ENCODE results near the gene PLSCR2.
"Not testable (repeated sequence)": the region's sequence is repeated elsewhere in the genome, so short reads cannot be mapped to it uniquely, and the experiment has no call there.

Gene PLSCR2

DNA sequence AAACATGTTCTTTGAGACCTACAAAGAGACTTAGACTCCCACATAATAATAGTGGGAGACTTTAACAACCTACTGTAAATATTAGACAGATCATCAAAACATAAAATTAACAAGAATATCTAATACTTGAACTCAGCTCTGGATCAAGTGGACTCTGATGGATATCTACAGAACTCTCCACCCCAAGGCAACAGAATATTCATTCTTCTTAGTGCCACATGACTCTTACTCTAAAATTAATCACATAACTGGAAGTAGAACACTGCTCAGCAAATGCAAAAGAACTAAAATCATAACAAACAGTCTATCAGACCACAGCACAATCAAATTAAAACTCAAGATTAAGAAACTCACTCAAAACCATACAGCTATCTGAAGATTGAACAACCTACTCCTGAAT, 15.9 kb upstream of the PLSCR2 start:
- DNase-seq (ENCODE audit: low read depth) = no peak

DNA sequence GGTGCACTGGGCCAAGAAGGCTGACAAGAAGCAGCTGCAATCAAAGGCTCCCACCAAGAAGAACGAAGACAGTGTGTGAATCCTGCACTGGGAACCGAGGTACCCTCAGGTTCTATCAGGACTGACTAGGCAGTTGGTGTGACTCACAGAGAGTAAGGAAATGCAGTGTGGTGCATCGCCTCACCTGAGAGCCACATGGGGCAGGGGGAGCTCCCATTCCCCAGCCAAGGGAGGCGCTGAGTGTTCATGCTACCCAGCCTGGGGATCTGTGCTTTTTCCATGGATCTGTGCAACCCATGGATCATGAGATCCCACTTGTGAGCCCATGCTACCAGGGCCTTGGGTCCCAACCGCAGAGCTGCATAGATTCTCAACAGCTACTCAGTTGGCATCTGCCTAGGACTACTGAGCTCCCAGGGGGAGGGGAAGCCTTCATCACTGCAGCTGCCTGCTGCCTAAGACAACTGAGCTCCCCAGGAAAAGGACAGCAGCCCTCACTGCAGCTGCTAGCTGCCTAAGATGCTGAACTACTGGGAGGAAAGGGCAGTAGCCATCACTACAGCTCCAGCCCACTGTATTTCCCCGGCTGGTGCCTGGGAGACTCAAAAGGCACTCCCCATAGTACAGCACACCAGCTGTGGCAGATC, 6.9 kb upstream of the PLSCR2 start:
- DNase-seq (ENCODE audit: low read depth) = no peak

DNA sequence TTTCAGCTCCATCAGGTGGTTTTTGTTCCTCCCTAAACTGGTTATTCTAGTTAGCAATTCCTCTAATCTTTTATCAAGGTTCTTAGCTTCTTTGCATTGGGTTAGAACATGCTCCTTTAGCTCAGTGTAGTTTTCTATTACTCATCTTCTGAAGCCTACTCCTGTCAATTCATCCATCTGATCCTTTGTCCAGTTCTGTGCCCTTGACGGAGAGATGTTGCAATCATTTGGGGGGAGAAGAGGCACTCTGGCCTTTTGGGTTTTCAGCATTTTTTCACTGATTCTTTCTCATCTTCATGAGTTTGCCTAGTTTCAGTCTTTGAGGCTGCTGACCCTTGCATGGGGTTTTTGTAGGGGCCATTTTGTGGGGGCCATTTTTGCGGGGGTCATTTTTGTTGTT, 5.6 kb upstream of the PLSCR2 start:
- not testable (repeated sequence) for DNase-seq (ENCODE audit: low read depth)

DNA sequence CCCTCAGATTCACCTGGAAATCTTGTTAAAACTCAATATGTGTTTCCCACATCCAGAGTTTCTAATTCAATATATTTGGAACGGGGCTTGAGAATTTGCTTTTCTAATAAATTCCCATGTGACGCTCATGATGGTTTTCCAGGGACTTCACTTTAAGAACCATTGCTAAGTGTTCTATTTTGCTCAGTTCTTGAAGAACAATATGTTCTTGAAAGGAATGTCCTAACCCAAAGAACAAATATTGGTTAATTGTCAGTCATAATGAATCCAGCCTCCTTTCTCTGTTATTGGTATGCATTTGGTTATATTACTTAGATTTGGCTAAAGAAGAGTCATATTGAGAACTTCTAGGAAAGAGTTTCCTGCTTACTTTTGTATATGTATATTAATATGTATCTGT, 4.4 kb upstream of the PLSCR2 start:
- no peak for DNase-seq (ENCODE audit: low read depth)

DNA sequence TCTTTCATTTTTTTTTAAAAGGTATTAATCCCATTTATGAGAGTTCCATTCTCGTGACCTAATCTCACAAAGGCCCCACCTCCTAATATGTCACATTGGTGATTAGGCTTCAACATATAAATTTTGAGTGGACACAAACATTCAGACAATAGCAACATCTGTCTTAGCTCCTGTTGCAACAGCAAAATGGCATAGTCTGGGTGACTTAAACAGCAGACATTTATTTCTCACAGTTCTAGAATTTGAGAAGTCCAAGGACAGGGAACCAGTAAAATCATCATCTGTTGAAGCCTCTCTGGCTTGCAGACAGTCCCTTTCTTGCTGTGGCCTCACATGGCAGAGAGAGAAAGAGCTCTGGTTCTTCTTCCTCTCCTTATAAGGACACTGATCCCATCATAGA, 3.2 kb upstream of the PLSCR2 start:
- DNase-seq (ENCODE audit: low read depth) = no peak

DNA sequence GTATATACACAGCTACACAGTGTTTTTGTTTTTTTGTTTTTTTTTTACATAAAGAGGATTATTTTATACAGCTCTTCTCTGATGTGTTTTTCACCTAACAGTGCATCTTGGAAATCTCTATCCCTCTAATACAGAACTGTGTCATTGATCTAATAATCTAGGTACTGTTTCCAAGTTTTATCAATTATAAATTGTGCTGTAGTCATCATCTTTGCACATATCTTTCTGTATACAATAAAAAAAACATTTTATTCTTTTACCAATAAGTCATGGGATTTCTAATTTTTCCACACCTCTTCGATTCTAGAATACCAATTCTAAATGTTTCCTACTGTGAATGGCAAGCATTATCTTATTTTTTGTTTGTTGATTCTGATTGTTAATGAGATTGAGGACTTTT, 1.7 kb upstream of the PLSCR2 start:
- DNase-seq (ENCODE audit: low read depth) = no peak

DNA sequence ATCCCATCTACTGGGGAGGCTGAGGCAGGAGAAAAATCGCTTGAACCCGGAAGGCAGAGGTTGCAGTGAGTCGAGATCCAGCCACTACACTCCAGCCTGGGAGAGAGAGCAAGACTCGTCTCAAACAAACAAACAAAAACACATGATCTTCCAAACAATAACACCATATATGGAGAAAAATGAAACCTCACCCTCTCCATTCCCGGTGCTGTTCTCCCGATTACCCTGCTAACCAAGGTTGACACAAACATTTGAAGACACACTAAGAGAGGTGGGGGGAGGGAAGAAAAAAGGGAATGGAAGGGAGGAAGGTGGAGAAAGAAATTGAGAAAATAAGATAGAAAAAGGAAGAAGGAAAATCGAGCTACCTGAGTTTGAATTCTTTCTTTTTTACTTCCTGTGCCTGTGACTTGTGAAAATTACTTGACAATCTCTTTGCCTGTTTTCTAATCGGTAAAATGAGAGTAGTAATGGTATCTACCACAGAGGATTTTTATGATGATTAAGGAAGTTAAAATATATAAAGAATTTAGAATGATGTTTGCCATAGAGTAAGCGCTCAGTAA, 1.1 kb upstream of the PLSCR2 start:
- DNase-seq (ENCODE audit: low read depth) = no peak

DNA sequence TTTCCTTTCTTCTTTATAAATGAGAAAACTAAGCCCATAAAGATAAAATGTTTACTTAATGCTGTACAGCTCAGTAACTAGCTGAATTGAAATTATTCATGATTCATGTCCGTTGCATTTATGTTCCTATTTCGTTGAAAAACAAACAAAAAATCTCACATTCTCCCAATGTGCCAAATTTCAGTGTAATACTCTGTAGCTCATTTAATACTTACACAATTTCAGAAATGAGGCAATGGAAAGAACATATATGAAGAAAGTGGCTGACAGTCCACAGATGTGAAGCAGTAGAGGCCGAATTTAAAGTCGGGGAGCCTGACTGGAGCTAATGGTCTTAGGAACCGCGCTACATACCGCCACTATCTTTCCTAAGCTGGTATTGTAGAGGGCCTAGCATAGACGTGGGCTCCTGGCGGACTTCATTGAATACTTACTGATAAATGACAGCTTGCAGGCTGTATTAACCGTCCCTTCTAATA, 651 bp downstream of the PLSCR2 start:
- no peak for DNase-seq (ENCODE audit: low read depth)

DNA sequence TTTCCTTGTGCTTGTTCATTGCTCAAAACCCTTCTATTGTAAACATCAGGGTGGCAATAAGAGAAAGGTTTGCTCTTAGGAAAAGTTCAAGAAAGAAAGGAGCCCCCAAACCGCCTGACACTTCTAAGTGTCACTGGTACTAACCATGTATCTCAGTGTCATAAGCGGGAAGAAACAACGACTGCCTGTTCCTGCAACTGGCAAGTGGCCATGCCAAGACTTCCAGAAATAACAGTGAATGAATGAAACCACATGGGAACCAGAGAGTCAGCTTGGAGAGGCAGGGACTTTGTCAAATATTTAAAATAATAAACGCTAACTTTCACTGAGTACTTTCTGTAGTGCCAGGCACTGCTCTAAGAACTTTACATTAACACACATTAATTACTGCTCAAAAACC, 1.1 kb downstream of the PLSCR2 start:
- no peak for DNase-seq (ENCODE audit: low read depth)

DNA sequence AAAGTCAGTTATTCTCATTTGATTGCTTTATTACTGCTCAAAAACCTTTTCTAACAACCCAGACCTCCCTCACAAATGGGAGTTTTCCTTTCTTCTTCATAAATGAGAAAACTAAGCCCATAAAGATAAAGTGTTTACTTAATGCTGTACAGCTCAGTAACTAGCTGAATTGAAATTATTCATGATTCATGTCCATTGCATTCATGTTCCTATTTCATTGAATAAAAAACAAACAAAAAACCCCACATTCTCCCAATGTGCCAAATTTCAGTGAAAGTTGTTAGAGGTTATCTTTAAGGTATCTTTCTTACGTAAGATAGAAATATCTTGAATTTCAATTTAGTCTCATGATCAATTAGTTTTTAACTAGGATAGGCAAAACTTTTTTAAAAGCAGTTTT, 2.8 kb downstream of the PLSCR2 start:
- peak; percentile 58 for DNase-seq (ENCODE audit: low read depth)

DNA sequence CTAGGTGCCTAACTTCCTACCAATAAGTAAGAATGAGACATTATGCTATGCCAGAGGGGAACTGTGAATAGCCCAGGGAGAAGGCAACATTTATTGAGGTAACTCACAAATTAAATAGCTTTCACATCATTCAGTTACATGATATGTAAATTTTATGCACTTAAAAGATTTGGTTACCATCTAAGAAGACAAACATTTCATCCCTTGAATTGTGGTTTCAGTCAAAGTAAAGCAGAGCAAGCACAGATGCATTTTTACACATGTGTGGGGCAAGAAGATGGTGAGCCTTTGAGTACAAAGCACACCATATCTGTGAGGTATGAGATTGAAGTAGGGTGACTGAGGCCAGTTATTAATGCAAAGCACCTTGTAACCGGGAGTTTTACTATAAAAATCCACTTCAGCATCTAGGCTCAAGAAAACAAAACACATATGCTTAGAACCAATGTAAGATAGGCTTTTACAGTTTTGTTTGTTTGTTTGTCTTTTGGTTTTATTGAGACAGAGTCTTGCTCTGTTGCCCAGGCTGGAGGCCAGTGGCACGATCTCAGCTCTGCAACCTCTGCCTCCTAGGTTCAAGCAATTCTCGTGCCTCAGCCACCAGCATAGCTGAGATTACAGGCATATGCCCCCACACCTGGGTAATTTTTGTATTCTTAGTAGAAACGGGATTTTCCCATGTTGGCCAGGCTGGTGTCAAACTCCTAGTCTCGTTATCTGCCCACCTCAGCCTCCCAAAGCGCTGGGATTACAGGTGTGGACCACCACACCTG, 3.5 kb downstream of the PLSCR2 start:
- peak; percentile 19 for DNase-seq (ENCODE audit: low read depth)

DNA sequence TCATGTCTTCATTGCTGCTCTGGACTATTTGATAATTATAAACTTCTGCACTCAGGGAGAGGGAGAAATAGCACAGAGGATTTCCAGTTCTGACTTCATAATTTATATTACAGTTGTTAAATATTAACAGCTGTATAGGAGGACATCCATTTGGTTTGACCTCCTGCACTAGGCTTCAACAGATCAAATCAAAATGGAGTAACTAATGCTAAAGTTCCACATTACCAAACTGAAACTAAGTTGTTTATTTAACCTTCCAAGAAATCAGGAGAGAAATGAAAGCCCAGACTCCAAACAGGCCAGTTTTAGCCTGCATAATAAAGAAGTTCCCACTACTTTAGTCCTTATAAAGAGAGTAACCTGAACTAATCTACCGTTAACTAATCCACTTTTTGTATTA, 4.6 kb downstream of the PLSCR2 start:
- DNase-seq (ENCODE audit: low read depth) = no peak

DNA sequence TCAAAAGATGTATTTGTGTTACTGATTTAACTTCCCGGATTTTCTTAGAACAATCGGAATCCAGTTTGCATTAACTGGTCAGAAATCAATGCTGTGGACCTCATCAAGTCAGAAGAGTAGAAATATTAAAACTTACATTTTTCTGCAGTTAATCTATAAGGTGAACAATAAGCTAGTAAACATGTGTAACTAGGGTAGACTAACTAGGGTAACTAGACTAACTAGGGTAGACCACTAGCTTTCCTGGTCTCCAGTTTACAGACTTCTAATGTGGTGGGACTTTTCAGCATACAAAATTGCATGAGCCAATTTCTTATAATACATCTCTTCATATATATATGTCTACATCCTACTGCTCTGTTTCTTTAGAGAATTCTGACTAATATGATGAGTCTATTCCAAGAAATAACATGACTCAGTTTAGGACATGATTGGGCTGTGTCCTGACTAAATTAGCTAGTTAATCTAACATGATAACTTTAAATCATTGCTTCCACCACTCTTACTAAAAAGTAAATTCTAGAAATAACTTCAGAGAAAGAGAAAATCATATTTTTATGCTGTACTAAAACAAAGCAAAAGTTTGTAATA, 5.3 kb downstream of the PLSCR2 start:
- peak; percentile 74 for DNase-seq (ENCODE audit: low read depth)

DNA sequence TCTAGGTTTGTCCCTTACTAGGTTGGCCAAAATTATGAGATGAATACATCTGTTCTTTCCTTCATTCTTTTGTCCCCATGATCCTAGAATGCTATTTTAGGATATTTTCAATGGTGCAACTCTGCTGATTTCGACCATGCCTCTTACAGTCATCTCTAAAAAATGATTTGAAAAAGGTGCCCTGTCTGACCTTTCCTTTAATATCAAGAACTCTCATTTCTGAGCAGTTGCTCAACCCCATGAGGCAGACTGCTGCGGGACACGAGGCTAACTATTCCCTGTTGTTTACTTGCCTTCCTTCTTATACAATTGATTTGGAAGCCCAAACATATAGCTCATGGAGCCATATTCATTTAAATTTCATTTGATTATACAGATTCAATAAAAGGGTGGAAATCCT, 14.6 kb downstream of the PLSCR2 start:
- DNase-seq (ENCODE audit: low read depth) = no peak

DNA sequence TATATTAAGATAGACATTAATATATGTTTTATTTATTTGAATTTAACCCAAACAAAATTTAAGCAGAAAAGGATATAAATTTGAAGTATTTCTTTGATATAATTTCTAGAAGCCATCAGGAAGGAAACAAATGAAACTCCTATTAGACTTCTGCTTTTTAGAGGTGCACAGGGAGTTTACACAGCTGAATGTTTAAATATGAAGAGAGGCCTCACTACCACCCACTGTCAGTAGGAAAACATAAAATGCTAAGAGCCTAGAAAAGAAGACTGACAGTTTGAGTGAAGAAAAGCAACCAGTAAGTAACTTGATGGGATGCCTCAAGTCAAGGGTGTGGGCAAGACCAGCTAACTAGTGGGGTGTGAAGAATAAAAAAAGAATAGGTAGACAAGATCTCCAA, 19.7 kb downstream of the PLSCR2 start:
- DNase-seq (ENCODE audit: low read depth) = no peak

DNA sequence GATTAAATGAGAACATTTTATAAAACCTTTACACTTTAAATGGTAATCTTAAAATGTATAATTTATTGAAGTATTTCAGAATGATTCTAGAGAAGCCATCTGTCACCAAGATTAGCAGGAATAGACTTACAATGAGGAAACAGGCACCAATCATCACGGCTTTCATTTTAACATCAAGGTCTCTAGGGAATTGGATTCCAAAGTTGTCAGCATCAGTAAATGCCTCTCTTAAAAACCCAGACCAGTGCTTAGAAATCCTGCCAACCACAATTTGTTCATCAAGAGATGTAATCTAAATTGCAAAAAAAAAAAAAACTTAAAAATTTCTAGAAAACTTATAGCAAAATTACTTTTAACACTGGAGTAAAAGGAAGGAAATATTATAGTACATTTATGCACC, 20.3 kb downstream of the PLSCR2 start:
- DNase-seq (ENCODE audit: low read depth) = no peak

DNA sequence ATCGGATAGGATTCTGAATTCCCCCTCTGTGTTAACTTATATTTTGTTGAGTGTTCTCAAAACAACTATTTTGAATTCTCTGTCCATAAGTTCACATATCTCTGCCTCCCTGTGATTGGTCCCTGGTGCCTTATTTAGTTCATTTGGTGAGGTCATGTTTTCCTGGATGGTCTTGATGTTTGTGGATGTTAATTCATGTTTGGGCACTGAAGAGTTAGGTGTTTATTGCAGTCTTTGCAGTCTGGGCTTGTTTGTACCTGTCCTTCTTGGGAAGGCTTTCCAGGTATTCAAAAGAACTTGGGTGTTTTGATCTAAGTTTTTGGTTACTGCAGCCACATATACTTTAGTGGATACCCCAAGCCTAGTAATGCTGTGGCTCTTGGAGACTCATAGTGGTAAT, 23.3 kb downstream of the PLSCR2 start:
- DNase-seq (ENCODE audit: low read depth) = no peak

DNA sequence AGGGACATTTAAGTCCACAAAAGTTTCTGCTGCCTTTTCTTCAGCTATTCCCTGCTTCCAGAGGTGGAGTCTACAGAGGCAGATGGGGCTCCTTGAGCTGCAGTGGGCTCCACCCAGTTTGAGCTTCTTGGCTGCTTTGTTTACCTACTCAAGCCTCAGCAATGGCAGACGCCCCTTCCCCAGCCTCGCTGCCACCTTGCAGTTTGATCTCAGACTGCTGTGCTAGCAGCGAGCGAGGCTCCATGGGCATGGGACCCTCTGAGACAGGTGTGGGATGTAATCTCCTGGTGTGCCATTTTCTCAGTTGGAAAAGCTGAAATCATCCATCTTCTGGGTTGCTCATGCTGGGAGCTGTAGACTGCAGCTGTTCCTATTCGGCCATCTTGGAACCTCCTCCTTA, 29.1 kb downstream of the PLSCR2 start:
- DNase-seq (ENCODE audit: low read depth) = not testable (repeated sequence)

DNA sequence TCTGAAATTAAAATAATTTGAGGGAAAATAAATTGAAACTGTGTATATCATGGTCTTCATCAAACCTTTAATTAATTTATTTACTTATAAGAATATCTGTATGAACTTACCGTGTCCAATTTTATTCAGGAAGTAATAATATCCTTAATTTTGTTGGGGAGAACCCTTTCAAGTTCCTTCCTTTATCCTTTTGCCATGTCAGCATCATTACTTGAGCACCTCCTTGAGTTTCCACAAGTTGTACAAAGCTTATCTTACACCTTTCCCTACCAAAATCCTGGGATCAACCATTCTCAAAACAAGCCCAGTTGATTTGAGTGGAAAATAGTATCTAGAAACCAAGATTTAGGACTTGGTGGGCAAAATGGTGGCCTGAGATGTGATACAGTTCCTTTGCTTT, 37.3 kb downstream of the PLSCR2 start:
- DNase-seq (ENCODE audit: low read depth) = no peak

DNA sequence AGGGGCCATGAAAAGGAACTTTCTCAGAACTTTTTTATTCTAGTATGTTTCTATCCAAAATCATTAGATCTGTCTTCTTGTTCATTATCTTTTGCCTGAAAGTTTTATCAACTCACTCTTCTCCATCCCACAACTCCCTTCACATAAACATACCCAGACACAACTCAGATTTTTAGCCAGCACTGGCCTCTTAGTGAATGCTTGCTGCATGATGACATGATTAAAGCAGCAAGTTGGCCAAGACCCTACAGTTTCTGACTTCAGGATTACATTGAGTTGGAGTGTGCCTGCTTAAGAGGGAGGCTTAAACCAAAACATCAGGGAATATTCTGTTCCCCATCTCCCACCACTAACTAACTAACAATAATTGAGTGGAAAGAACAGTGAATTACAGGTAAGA, 38.1 kb downstream of the PLSCR2 start:
- no peak for DNase-seq (ENCODE audit: low read depth)

DNA sequence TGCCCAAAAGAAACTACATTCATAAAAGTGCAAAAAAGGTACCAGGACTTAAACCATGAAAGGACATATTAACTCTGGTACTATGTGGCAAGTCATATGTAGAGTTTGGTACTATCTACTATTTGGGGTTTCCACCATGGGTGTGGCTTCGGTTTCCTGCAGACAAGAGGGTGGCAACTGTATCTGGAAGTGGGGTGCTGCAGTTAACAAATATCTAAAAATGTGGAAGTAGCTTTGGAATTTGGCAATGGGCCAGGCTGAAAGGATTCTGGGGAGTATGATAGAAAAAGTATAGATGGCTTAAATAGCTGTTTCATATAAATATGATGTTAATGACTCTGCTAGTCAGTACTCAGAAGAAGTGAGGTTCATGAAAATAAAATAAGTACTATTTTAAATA, 44.0 kb downstream of the PLSCR2 start:
- DNase-seq (ENCODE audit: low read depth) = no peak

DNA sequence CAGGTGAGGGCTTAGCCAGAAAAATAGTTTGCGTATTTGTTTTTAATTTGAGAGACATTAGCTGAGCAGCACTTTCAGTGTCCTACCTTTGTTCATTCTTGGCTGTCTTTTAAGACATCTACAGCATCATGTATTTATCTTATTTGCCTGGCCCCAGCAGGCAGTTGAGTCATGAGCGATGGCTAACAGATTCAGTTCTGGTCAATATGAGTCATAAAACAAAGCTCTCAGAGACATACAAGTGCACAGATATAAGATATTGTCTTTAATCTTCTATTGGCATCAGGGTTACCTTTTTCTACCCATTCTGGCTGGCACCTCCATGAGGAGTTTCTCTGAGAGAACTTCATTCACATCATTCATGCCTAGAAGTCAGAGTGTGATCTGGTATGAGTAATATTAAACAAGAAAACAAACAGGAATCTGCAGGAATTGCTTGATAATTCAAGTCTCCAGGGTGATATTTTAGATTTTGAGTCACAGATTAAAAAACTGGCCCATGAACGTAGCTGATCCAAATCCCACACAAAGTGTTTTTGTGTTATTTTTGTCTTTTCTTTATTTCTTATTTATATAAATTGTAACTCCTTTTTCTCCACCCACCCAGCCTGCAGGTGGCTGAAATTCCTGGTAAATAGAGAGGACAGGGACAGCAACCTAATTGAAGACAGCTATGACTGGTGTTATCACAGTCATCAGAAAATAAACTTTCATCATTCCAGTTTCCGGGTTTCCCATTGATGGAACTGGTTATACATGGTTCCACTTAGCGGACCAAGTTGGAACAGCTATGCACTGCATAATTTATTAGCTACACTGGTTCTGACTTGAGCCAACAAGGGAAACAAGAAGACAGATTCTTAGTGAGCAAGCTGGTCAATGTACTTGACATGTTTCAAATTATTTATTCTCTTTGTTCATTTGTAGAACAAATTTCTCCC, 47.3 kb downstream of the PLSCR2 start:
- peak; percentile 87 for DNase-seq (ENCODE audit: low read depth)
